COLO668 (cell line): ENCODE data around the gene ARAP1.
A peak's percentile ranks its signal among the peaks of the same experiment; 100 is the strongest.

ENCODE experiments used
- DNase-seq: peaks from one replicate; lab custom pipeline; 2025; ENCODE audit not compliant: unreplicated experiment; lab: John Stamatoyannopoulos, UW

ARAP1 gene

GRCh38 chr11:72764503-72764902 is 12.3 kb upstream of the ARAP1 start:
- DNase-seq = peak; percentile 91

GRCh38 chr11:72763823-72764222 is 11.6 kb upstream of the ARAP1 start:
- no peak for DNase-seq

- DNase-seq = no peak
Observed at GRCh38 chr11:72762641-72763304, 10.6 kb upstream of the ARAP1 start.

- DNase-seq = no peak
Observed at GRCh38 chr11:72760539-72761405, 8.6 kb upstream of the ARAP1 start.

GRCh38 chr11:72759468-72759985 is 7.3 kb upstream of the ARAP1 start:
- peak; percentile 36 for DNase-seq

GRCh38 chr11:72758690-72759389 is 6.6 kb upstream of the ARAP1 start:
- peak; percentile 35 for DNase-seq

- no peak for DNase-seq
Observed at GRCh38 chr11:72758304-72758689, 6.1 kb upstream of the ARAP1 start.

GRCh38 chr11:72755713-72756285 is 3.6 kb upstream of the ARAP1 start:
- no peak for DNase-seq

- peak; percentile 62 for DNase-seq
Observed at GRCh38 chr11:72754544-72755155, 2.4 kb upstream of the ARAP1 start.

- no peak for DNase-seq
Observed at GRCh38 chr11:72754149-72754543, 1.9 kb upstream of the ARAP1 start.

GRCh38 chr11:72753341-72754148 is 1.3 kb upstream of the ARAP1 start:
- peak; percentile 3 for DNase-seq

- peak; percentile 14 for DNase-seq
Observed at GRCh38 chr11:72751116-72752087, 806 bp downstream of the ARAP1 start.

GRCh38 chr11:72750556-72751115 is 1.6 kb downstream of the ARAP1 start:
- DNase-seq = no peak

- no peak for DNase-seq
Observed at GRCh38 chr11:72750086-72750485, 2.1 kb downstream of the ARAP1 start.

GRCh38 chr11:72747289-72747855 is 4.8 kb downstream of the ARAP1 start:
- no peak for DNase-seq

GRCh38 chr11:72746821-72747220 is 5.4 kb downstream of the ARAP1 start:
- DNase-seq = no peak

GRCh38 chr11:72745925-72746550 is 6.2 kb downstream of the ARAP1 start:
- DNase-seq = no peak

- no peak for DNase-seq
Observed at GRCh38 chr11:72745511-72745910, 6.7 kb downstream of the ARAP1 start.
